GM10847 (cell line): Measurements from ENCODE around the gene CXCL8.

Experiments
- POLR2A ChIP-seq: IDR thresholded peaks from 2 replicates; pipeline ENCODE4 v1.6.1; 2011; ENCODE audit not compliant: insufficient read length; ENCODE audit errors: extremely low read depth

The CXCL8 gene

DNA sequence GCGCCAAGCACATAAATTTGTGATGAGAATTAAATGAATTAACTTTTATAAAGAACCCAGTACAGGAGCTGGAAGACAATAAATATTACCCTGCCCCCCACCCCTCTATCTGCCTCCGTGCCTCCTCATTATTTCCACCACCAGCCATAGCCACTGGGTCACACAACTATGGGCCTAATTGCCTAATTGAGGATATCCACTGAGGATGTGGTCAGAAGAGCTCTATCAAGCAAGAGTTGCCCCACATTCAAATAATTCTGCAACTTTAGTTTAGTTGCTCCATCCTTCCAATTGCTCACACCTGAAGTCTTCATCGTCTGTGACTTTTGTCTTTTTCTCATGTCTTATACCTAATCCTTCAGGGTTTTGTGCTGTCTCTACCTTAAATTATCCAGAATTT is 9.5 kb upstream of the CXCL8 start:
- TF ChIP-seq POLR2A, result no peak

DNA sequence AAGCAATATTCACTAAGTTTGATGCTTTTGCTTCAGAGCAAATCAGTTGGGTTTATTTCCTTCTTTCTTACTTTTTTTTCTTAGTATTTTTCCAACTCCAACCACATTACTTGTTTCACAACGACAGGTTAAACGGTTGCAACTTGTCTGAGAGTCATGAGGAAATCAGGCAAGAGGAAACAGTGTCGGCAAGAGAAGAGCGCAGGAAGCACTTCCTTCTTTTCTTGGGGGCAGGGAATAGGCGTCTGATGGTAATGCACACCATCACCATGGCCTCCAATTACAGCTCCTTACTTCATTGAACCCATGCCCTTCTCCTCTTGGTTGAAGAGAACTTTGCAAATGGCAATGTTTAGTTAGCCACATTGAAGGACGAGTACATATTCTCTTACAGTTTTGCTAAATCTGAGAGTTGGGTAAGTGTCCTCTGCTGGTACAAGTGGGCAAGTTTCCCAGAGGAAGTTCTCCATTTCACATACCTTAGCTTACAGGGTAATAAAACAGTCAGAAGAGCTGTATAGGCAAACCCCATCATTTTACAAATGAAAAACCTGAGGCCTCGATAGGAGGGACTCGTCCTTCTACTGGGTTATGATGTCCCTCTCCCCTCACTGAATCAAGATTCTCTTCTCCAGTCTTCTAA is 8.3 kb upstream of the CXCL8 start:
- TF ChIP-seq POLR2A, result no peak

DNA sequence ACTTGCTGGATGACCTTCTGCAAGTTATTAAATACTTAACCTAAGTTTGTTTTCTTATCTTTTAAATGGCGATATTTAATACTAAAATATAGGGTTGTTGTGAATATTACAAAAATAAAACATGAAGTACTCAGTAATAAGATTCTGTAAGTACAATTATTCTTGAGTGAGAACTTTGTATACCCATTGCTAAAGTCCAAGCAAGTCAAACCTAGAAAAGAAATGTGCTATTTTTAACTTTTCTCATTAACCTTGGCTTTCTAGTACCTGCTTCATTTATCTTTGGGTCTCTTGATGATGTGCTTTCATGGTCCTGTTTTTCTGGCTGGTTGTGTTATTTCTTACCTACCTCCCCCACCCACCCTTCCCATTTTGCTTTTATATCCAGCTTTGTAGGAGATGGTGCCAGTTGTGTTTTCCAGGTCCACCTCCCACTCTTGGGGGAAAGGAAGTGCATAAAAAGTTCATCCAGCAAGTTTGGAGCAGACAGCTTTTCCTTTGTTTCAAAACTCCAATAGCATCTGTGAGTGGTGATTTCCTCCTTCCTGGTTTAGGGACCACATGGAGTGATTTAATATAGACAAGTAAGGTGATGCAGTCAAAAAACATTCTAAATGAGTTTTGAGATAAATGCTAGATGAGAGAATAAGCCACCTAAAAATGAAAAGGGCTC is 7.5 kb upstream of the CXCL8 start:
- no peak for TF ChIP-seq POLR2A

DNA sequence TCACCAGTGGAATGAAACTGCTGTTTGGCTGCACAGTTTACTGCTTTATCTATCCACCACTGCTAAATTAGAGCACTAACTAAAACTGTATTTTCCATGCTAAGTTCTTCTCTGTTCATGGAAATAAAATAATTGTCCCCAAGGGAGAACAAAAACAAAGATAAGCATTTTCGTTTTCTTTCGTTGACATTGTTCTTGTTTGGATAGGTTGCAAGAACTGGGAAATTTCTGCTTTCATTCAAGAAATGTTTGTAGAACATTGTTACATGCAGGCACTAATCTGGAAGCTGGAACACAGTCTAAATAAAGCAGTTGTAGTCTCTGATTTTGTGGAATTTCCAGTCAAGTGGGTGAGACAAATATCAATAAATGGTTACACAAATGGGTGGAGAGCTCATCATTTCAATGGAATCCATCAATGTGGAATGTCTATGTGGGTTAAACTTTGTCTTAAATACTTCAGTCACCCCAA is 5.8 kb upstream of the CXCL8 start:
- no peak for TF ChIP-seq POLR2A

DNA sequence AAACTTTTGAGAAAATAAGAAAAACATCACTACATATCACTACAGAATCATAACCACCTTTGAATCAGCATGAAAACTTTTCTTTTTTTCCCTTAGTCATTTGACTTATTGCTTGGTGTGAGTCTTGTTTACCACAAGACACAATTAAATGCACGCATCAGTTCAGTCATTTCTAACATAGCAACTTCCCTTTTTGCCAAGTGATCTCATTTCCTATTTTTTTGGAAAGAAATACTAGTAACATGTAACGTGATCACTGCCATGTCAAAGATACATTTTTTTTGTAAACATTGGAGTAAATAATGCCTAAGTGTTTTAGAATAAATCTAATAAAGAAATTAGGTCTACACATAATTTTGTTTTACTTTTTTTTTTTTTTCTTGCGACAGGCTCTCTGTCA is 5.1 kb upstream of the CXCL8 start:
- TF ChIP-seq POLR2A, result no peak

DNA sequence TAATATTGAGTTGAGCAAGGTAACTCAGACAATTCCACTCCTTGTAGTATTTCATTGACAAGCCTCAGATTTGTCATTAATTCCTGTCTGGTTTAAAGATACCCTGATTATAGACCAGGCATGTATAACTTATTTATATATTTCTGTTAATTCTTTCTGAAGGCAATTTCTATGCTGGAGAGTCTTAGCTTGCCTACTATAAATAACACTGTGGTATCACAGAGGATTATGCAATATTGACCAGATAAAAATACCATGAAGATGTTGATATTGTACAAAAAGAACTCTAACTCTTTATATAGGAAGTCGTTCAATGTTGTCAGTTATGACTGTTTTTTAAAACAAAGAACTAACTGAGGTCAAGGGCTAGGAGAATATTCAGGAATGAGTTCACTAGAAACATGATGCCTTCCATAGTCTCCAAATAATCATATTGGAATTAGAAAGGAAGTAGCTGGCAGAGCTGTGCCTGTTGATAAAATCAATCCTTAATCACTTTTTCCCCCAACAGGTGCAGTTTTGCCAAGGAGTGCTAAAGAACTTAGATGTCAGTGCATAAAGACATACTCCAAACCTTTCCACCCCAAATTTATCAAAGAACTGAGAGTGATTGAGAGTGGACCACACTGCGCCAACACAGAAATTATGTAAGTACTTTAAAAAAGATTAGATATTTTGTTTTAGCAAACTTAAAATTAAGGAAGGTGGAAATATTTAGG is 821 bp downstream of the CXCL8 start:
- no peak for TF ChIP-seq POLR2A

DNA sequence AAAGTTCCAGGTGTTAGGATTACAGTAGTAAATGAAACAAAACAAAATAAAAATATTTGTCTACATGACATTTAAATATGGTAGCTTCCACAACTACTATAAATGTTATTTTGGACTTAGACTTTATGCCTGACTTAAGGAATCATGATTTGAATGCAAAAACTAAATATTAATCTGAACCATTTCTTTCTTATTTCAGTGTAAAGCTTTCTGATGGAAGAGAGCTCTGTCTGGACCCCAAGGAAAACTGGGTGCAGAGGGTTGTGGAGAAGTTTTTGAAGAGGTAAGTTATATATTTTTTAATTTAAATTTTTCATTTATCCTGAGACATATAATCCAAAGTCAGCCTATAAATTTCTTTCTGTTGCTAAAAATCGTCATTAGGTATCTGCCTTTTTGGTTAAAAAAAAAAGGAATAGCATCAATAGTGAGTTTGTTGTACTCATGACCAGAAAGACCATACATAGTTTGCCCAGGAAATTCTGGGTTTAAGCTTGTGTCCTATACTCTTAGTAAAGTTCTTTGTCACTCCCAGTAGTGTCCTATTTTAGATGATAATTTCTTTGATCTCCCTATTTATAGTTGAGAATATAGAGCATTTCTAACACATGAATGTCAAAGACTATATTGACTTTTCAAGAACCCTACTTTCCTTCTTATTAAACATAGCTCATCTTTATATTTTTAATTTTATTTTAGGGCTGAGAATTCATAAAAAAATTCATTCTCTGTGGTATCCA is 1.6 kb downstream of the CXCL8 start:
- no peak for TF ChIP-seq POLR2A

DNA sequence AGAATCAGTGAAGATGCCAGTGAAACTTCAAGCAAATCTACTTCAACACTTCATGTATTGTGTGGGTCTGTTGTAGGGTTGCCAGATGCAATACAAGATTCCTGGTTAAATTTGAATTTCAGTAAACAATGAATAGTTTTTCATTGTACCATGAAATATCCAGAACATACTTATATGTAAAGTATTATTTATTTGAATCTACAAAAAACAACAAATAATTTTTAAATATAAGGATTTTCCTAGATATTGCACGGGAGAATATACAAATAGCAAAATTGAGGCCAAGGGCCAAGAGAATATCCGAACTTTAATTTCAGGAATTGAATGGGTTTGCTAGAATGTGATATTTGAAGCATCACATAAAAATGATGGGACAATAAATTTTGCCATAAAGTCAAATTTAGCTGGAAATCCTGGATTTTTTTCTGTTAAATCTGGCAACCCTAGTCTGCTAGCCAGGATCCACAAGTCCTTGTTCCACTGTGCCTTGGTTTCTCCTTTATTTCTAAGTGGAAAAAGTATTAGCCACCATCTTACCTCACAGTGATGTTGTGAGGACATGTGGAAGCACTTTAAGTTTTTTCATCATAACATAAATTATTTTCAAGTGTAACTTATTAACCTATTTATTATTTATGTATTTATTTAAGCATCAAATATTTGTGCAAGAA is 2.3 kb downstream of the CXCL8 start:
- no peak for TF ChIP-seq POLR2A

DNA sequence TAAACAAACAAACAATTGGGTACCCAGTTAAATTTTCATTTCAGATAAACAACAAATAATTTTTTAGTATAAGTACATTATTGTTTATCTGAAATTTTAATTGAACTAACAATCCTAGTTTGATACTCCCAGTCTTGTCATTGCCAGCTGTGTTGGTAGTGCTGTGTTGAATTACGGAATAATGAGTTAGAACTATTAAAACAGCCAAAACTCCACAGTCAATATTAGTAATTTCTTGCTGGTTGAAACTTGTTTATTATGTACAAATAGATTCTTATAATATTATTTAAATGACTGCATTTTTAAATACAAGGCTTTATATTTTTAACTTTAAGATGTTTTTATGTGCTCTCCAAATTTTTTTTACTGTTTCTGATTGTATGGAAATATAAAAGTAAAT is 2.9 kb downstream of the CXCL8 start:
- TF ChIP-seq POLR2A, result no peak

DNA sequence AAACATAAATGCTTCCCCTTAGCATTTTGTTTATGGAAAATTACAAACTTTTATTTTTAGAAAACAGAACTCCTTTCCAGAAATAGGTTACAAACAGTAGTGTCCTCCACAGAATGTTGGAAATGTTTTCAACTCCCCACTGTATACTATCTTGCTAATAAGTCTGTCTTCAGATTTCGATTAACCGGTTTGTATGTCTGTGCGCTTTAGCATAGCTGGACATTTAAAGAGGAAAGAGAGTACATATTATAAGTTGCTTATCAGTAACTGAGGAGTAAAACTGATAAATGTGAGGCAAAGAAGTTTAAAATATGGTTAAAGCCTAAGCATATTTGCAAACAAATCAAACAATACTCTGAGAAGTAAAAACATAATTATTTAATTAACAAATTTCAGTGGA is 3.4 kb downstream of the CXCL8 start:
- TF ChIP-seq POLR2A, result no peak

DNA sequence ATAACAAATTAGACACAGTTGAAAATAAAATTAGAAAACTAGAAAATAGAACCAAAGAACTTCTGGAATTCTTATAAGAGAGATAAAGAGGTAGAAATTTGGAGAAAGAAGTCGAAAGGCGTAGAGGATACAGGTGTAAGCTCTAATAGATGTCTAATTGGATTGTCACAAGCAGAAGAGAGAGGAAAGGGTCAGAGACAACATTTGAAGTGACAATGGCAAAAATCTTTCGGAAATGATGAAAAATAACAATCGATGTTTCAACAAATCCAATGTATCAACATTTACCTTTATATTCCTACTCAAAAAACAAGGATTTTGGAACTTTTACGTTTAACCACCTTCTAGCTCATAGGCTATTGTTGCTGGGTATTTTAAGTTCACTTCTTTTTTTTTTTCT is 3.8 kb downstream of the CXCL8 start:
- TF ChIP-seq POLR2A, result no peak

DNA sequence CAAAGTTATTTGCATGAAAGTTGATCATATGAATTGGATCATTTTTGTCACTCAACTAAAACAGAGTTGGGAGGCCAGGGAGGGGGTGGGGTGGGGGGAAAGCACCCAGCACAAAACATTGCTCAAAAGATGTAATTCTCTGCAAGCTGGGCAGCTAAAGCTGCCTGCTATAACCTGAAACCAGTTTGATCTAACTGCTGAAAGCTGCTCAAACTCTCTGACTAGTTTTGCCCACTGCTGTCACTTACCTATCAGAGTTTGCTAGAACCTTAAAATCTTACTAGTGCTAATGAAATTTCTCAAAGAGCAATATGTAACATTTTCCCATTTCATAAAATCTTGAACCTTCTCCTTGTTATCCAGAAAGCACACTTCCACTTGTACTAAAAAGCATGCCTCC is 10.4 kb downstream of the CXCL8 start:
- no peak for TF ChIP-seq POLR2A

DNA sequence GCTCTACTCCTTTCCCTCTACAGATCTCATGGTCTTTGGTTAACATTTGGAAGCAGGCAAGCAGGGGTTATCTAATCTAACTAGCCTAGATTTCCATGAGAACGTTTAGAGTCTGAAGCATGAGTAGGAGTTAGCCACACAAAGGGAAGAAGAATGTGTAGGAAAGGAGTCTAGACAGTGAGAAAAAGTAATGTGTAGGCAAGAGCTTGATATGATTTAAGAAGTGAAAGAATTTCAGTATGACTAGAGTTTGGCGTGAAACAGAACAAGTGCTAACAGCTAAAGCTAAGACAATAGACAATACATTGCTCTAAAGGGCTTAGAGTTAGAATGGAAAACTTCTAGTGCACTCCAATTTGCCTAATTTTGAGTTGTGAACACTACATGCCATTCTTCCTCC is 10.8 kb downstream of the CXCL8 start:
- no peak for TF ChIP-seq POLR2A

DNA sequence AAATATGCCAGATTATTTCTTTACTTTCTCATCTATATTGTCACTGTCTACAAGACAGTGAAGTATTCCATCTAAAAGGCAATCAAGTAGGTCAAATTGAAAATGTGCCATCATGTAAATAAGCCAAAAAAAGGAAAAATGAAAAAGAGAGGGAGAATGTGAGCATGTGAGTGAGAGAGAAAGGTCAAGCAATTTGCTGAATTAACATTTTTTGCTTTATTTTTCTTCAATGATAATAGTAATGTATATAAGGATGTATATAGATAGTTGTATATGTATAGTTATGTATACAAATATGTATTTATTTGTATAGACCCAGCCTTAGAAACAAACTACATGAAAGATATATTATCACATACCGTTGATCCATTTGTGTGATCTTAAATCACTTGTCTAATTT is 11.5 kb downstream of the CXCL8 start:
- TF ChIP-seq POLR2A, result no peak

DNA sequence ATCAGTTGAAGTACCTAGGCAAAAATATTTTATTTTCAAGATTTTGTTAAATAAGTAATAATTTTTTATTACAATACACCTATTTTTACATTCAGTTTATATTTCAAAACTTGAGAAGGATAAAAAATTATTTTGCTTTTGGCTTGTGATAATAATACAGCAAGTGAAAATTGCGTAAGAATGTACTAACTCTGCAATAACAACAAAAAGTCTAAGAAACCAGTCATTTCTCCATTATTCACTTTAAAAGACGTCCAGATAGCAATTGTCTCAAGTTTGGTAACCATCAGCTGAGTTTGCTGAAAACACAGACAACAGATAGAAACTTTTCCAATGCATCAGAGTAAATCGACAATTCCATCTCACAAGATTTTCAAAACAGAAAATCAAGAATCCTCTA is 12.1 kb downstream of the CXCL8 start:
- TF ChIP-seq POLR2A, result no peak
